ENCODE measurements around the gene CCDC144A.

DNA sequence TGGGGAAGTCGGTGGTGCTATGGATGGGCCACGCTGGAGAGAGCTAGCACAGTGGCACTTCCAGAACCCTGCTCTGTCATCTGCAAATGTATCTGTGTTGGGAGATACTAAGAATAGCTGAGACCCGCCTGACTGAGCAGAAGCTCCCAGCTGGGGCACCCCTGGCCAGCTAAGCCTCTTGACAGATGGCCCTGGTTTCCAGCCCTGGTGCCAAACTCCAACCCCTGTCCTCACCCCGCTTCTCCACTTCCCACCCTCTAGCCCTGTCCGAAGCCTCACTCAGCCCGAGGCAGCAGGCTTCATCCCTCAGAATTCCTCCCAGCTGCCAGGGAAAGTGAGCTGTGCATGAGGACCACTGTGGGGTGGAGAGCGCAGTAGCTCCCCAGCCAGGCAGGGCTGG is 124.4 kb downstream of the CCDC144A start:
- TF ChIP-seq EZH2 (IDR thresholded peaks at IDR 0.05) (no peak), POLR2AphosphoS5 (IDR thresholded peaks at IDR 0.05; ENCODE audit: borderline replicate concordance, low read depth, low read length) (no peak)

All from SK-N-MC (cell line).